Esophagus (tissue), 2 donors: Measurements from ENCODE around the gene MAP3K8. TPM values are rescaled to one million over a fixed set of nuclear protein-coding genes. Genes with fewer than 3 reads are reported as not detected.

ENCODE experiments used
- H3K27ac ChIP-seq, 2 donors: one replicate each; pipeline ENCODE4 v1.5.1; 2013; ENCODE audit warnings: low read depth in 2 of 2, mild to moderate bottlenecking in 2 of 2, inconsistent platforms in 1 of 2, low read length in 1 of 2, moderate library complexity in 1 of 2
- H3K27me3 ChIP-seq, 2 donors: one replicate each; pipeline ENCODE4 v1.6.1; 2013; ENCODE audit warnings: low read length in 2 of 2, control low read depth in 1 of 2, mild to moderate bottlenecking in 1 of 2; ENCODE audit not compliant: insufficient read depth in 2 of 2, control insufficient read depth in 1 of 2
- H3K36me3 ChIP-seq, 2 donors: one replicate each; pipeline ENCODE4 v1.6.1; 2013; ENCODE audit warnings: low read length in 1 of 2; ENCODE audit not compliant: control insufficient read depth in 2 of 2, insufficient read depth in 2 of 2
- H3K4me1 ChIP-seq, 2 donors: one replicate each; pipeline ENCODE4 v1.6.1; 2013; ENCODE audit warnings: low read length in 1 of 2; ENCODE audit not compliant: control insufficient read depth in 2 of 2, insufficient read depth in 2 of 2
- H3K4me3 ChIP-seq, 2 donors: one replicate each; pipeline ENCODE4 v1.5.1; 2013; ENCODE audit warnings: low read length in 2 of 2, mild to moderate bottlenecking in 2 of 2, low read depth in 1 of 2, moderate library complexity in 1 of 2
- H3K9me3 ChIP-seq, 2 donors: one replicate each; pipeline ENCODE4 v1.6.1; 2013; ENCODE audit warnings: mild to moderate bottlenecking in 2 of 2, low read depth in 1 of 2, low read length in 1 of 2, moderate library complexity in 1 of 2; ENCODE audit not compliant: control insufficient read depth in 2 of 2, insufficient read depth in 1 of 2
- WGBS, 2 donors: extraction: QIAGEN DNeasy Blood & Tissue Kit; methylation state at CpG; one replicate each; pipeline ENCODE4 v1.1.7; 2013; 5-methylcytosine and 5-hydroxymethylcytosine counted together
- polyA plus RNA-seq, 2 donors: library from polyadenylated mRNA; stranded (reverse); fragments of 200-250 nt; gene quantifications; one replicate each; pipeline ENCODE4 v1.2.3, GENCODE V29; 2013
- donor health status: healthy with polysubstance abuse.
- donor health status: Bipolar disorder and iron deficiency.

Gene MAP3K8
- polyA plus RNA-seq, 2 donors, result 13.7 to 20.1 TPM

DNA sequence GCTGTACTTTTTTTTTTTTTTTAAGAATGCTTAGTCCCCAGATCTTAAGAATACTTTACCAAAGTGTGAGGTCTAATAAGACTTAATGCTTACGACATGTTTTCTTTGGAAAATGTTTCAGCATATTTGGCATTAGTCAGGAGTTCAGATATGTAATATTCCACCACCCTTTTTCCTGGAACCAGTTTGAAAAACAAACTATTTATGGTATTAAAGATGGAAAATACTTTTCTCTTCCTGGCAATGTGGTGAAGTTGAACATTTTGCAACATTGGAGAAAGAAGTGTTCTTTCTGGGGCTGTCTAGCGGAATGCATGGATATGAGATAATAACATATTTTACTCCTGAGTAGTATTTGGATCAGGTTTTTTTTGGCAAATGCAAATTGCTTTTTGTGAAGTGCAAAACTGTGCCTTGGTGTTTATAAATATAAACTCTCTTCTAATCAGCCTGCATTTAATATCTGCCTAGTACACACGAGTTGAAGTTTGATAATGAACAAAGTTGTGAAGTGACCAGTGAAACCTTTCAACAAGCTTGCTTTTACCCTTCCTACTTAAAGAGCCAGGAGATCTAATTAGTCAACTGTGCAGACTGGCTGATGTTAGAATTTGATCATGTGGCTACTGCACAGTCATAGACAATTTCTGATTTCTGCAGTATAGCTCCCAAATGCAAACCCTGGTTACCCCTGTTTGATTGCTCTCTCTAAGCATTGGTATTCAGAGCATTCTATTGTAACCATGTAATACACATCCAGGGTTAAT is 20.9 kb downstream of the MAP3K8 start:
- H3K36me3 ChIP-seq, result peaks cover 2 to 11% of the 10 kb centered on the region in 2 donors
- H3K9me3 ChIP-seq, result no peaks in the 10 kb centered on the region
- H3K27ac ChIP-seq, result peak overlapping the region in 1 of 2 donors; percentile 36
- H3K4me3 ChIP-seq, result no peak overlapping the region
- 34 to 55% methylated on average over 3 of the region's 3 CpGs for WGBS, 2 donors
- peaks cover 4 to 7% of the 10 kb centered on the region in 2 donors for H3K4me1 ChIP-seq
- H3K27me3 ChIP-seq, result no peaks in the 10 kb centered on the region

DNA sequence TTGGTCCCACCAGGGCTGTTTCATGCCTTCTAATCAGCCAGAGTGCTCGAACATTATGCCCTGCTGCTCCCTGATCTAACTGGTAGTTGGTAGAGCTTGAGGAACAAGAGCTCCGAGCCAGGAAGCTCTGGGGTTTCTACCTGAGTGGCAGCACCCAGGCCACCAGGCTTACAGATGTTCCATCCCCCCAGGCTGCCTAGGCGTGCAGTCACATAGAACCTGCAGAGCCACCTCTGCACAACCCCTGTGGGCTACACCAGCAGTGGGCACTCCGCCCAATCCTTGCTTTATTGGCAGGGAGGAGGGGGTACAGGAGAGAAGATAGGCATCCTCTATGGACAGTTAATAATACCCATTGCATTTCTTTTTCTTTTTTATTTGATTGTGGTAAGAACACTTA is 21.8 kb downstream of the MAP3K8 start:
- Histone ChIP-seq H3K27ac (peak overlapping the region; percentile 36 to 83), H3K4me3 (no peak overlapping the region), H3K4me1 (peaks cover 4 to 7% of the 10 kb centered on the region in 2 donors), H3K9me3 (no peaks in the 10 kb centered on the region), H3K27me3 (no peaks in the 10 kb centered on the region), H3K36me3 (peaks cover 2 to 11% of the 10 kb centered on the region in 2 donors)
- 56 to 58% methylated on average over 4 of the region's 4 CpGs for WGBS, 2 donors

- Histone ChIP-seq H3K9me3 (no peaks in the 10 kb centered on the region), H3K27me3 (no peaks in the 10 kb centered on the region), H3K27ac (peak overlapping the region; percentile 61), H3K4me1 (peaks cover 4 to 7% of the 10 kb centered on the region in 2 donors), H3K36me3 (peaks cover 2 to 11% of the 10 kb centered on the region in 2 donors), H3K4me3 (no peak overlapping the region)
- WGBS, 2 donors, result 47 to 53% methylated on average over 4 of the region's 4 CpGs
Observed at GRCh38 chr10:30456266-30456665, 22.3 kb downstream of the MAP3K8 start.

DNA sequence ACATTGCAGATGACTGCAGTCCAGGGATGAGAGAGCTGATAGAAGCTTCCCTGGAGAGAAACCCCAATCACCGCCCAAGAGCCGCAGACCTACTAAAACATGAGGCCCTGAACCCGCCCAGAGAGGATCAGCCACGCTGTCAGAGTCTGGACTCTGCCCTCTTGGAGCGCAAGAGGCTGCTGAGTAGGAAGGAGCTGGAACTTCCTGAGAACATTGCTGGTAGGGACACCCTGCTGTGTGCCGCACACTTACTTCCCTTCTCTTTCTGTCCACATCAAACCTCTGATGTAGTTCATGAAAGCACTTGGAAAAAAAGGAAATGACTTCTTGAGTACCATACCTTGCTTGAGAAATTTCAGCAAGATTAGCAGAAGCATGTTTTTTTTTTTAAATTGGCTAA is 25.3 kb downstream of the MAP3K8 start:
- Histone ChIP-seq H3K4me1 (peaks cover 4 to 5% of the 10 kb centered on the region in 2 donors), H3K4me3 (no peak overlapping the region), H3K27ac (no peak overlapping the region), H3K36me3 (peaks cover 0 to 15% of the 10 kb centered on the region in 2 donors), H3K9me3 (no peaks in the 10 kb centered on the region), H3K27me3 (no peaks in the 10 kb centered on the region)
- 77 to 89% methylated on average over 6 of the region's 6 CpGs for WGBS, 2 donors

GRCh38 chr10:30460121-30460520 is 26.1 kb downstream of the MAP3K8 start:
- no peak overlapping the region for H3K4me3 ChIP-seq
- H3K27me3 ChIP-seq, result no peaks in the 10 kb centered on the region
- no peaks in the 10 kb centered on the region for H3K9me3 ChIP-seq
- 78 to 79% methylated on average over 3 of the region's 3 CpGs for WGBS, 2 donors
- peaks cover 0 to 15% of the 10 kb centered on the region in 2 donors for H3K36me3 ChIP-seq
- H3K27ac ChIP-seq, result no peak overlapping the region
- H3K4me1 ChIP-seq, result peaks cover 4 to 5% of the 10 kb centered on the region in 2 donors

GRCh38 chr10:30462513-30462912 is 28.5 kb downstream of the MAP3K8 start:
- no peaks in the 10 kb centered on the region for H3K4me1 ChIP-seq
- H3K9me3 ChIP-seq, result no peaks in the 10 kb centered on the region
- peaks cover 0 to 15% of the 10 kb centered on the region in 2 donors for H3K36me3 ChIP-seq
- H3K27me3 ChIP-seq, result no peaks in the 10 kb centered on the region
- no peak overlapping the region for H3K4me3 ChIP-seq
- 81 to 82% methylated on average over 4 of the region's 4 CpGs for WGBS, 2 donors
- H3K27ac ChIP-seq, result no peak overlapping the region

- peaks cover 0 to 11% of the 10 kb centered on the region in 2 donors for H3K36me3 ChIP-seq
Observed at GRCh38 chr10:30463944-30464451, 30.0 kb downstream of the MAP3K8 start.

DNA sequence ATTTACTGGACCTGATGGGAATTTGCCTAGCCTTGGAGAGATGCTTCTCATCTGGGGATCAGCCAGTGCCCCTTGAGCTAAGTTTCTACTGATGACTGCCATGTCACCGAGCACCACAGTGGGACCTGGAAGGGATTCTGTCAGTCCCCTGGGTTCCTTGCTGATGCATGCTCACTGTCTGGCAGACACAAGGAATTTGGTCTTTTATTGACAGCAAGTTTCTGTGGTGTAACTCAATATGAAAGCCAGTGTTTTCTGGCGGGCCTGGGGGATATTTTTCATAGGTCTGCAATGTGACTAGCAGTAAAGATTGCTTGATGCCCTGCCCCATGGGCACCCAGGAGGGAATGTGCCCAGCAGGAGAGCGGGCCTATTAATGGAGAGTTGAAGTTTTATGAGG is 30.7 kb downstream of the MAP3K8 start:
- peaks cover 0 to 8% of the 10 kb centered on the region in 2 donors for H3K36me3 ChIP-seq
- H3K27ac ChIP-seq, result no peak overlapping the region
- no peak overlapping the region for H3K4me3 ChIP-seq
- 88 to 92% methylated on average over 3 of the region's 3 CpGs for WGBS, 2 donors
- no peaks in the 10 kb centered on the region for H3K4me1 ChIP-seq
- H3K27me3 ChIP-seq, result no peaks in the 10 kb centered on the region
- no peaks in the 10 kb centered on the region for H3K9me3 ChIP-seq

More at GRCh38 chr10:30463944-30464451, 30.0 kb downstream of the MAP3K8 start:
- H3K27me3 ChIP-seq, result no peaks in the 10 kb centered on the region
- H3K4me3 ChIP-seq, result no peak overlapping the region
- 71 to 72% methylated on average over 2 of the region's 2 CpGs for WGBS, 2 donors
- no peak overlapping the region for H3K27ac ChIP-seq
- H3K4me1 ChIP-seq, result no peaks in the 10 kb centered on the region
- H3K9me3 ChIP-seq, result no peaks in the 10 kb centered on the region

- Histone ChIP-seq H3K27me3 (no peaks in the 10 kb centered on the region), H3K27ac (no peak overlapping the region), H3K9me3 (no peaks in the 10 kb centered on the region), H3K36me3 (peaks cover 0 to 3% of the 10 kb centered on the region in 2 donors), H3K4me3 (no peak overlapping the region), H3K4me1 (no peaks in the 10 kb centered on the region)
- 73 to 76% methylated on average over 7 of the region's 7 CpGs for WGBS, 2 donors
Observed at GRCh38 chr10:30466445-30466844, 32.5 kb downstream of the MAP3K8 start.
